NT2/D1 (cell line): ENCODE data around the gene UBTD2.

ENCODE experiments used
- YY1 ChIP-seq: IDR thresholded peaks from 2 replicates; pipeline ENCODE4 v1.6.1; 2011; ENCODE audit not compliant: insufficient read length, insufficient read depth
- ZNF274 ChIP-seq: IDR thresholded peaks from 2 replicates; pipeline ENCODE4 v1.6.1; 2011; ENCODE audit warnings: mild to moderate bottlenecking, low read depth, low read length

- no peak for TF ChIP-seq ZNF274
- TF ChIP-seq YY1, result no peak
These were observed 40.3 kb downstream of the UBTD2 start for GRCh38 chr5:172243302-172243701.
